A549 (cell line): ENCODE data around the gene SDR39U1. TPM values are rescaled to one million over a fixed set of nuclear protein-coding genes. Genes with fewer than 3 reads are reported as not detected.

Experiments
- ATAC-seq, 2 experiments: fragments of 200-7000 bp in 1 of 2; fragments of >200 bp in 1 of 2; cut with Nextera tagmentation in 1 of 2; cut with Tn5 transposase in 1 of 2; 3 replicates each; pipeline versions ENCODE4 v1.8.0 to v1.9.1; 2018 to 2020; ENCODE audit warnings: mild to moderate bottlenecking in 1 of 2, moderate library complexity in 1 of 2
- CTCF ChIA-PET: fragments of 300-600 bp; sonication (Branson Sonifier 250); formaldehyde crosslinking; extraction: SDS; loops from one replicate; lab custom pipeline; 2021; ENCODE audit warnings: antibody characterized with exemption, inconsistent platforms; lab: Yijun Ruan, JAX
- POLR2A ChIA-PET: fragments of 350-600 bp; formaldehyde crosslinking; extraction: SDS; loops from one replicate; lab custom pipeline; 2021; ENCODE audit warnings: antibody characterized with exemption, inconsistent platforms; lab: Yijun Ruan, JAX
- DNase-seq, 2 experiments: peaks; one replicate each; pipeline versions ENCODE4 v3.0.0 to v3.0.0-alpha.2; 2011 to 2016; ENCODE audit warnings: low read depth in 1 of 2, low spot score in 1 of 2
- FAIRE-seq: peaks from 2 replicates; lab custom pipeline; 2011; peaks lifted over from hg19 to GRCh38; lab: Jason Lieb, UNC
- H3K27ac ChIP-seq, 2 experiments: fragments of >200 bp; sonication (Bioruptor Twin); formaldehyde crosslinking; 3 replicates each; pipeline ENCODE4 v1.5.1; 2016 to 2017
- H3K4me1 ChIP-seq: fragments of >200 bp; sonication (Bioruptor Twin); formaldehyde crosslinking; 3 replicates; pipeline ENCODE4 v1.6.1; 2016
- H3K4me2 ChIP-seq: fragments of >200 bp; sonication (Bioruptor Twin); formaldehyde crosslinking; 3 replicates; pipeline ENCODE4 v1.6.1; 2016
- H3K4me3 ChIP-seq: fragments of >200 bp; sonication (Bioruptor Twin); formaldehyde crosslinking; 3 replicates; pipeline ENCODE4 v1.5.1; 2016
- H3K9me3 ChIP-seq: fragments of >200 bp; sonication (Bioruptor Twin); formaldehyde crosslinking; 3 replicates; pipeline ENCODE4 v1.6.1; 2016
- CBX2 ChIP-seq: fragments of 200-600 bp; sonication (generic); IDR thresholded peaks from 2 replicates; pipeline ENCODE4 v1.6.1; 2016; ENCODE audit warnings: low read depth, mild to moderate bottlenecking, borderline replicate concordance
- CEBPB ChIP-seq, 2 experiments: fragments of >200 bp in 1 of 2; sonication (Bioruptor Twin) in 1 of 2; formaldehyde crosslinking in 1 of 2; IDR thresholded peaks; 2 replicates each; pipeline ENCODE4 v1.6.1; 2012 to 2016
- CTCF ChIP-seq: fragments of >200 bp; sonication (Bioruptor Twin); formaldehyde crosslinking; IDR thresholded peaks from 3 replicates; pipeline ENCODE4 v1.5.1; 2016
- EHMT2 ChIP-seq: fragments of 200-600 bp; sonication (generic); IDR thresholded peaks from 2 replicates; pipeline ENCODE4 v1.6.1; 2016; ENCODE audit warnings: antibody characterized with exemption, low read depth, mild to moderate bottlenecking, moderate library complexity
- ELK1 ChIP-seq: fragments of 150-350 bp; IDR thresholded peaks from 2 replicates; pipeline ENCODE4 v1.6.1; 2014; ENCODE audit warnings: low read depth, mild to moderate bottlenecking, low read length
- HES2 ChIP-seq: fragments of >200 bp; sonication (Bioruptor Twin); formaldehyde crosslinking; IDR thresholded peaks from 2 replicates; pipeline ENCODE4 v1.6.1; 2016
- HMGXB4 ChIP-seq: fragments of 250-450 bp; sonication (Bioruptor Pico); IDR thresholded peaks from 2 replicates; pipeline ENCODE4 v1.5.0; 2021; ENCODE audit warnings: mild to moderate bottlenecking, moderate library complexity, borderline replicate concordance
- HOXA7 ChIP-seq: fragments of 250-450 bp; sonication (Bioruptor Pico); IDR thresholded peaks from 2 replicates; pipeline ENCODE4 v1.5.0; 2020; ENCODE audit warnings: mild to moderate bottlenecking, moderate library complexity
- JUN ChIP-seq, 2 experiments: fragments of >200 bp; sonication (Bioruptor Twin); formaldehyde crosslinking; IDR thresholded peaks; 2 replicates in 1 of 2; 3 replicates in 1 of 2; pipeline ENCODE4 v1.6.1; 2016 to 2017
- KDM5A ChIP-seq: fragments of 200-600 bp; sonication (generic); IDR thresholded peaks from 2 replicates; pipeline ENCODE4 v1.6.1; 2016; ENCODE audit warnings: antibody characterized with exemption, mild to moderate bottlenecking
- MAX ChIP-seq: IDR thresholded peaks from 2 replicates; pipeline ENCODE4 v1.6.1; 2012
- MAZ ChIP-seq: fragments of 150-350 bp; IDR thresholded peaks from 2 replicates; pipeline ENCODE4 v1.6.1; 2014; ENCODE audit warnings: antibody characterized with exemption, low read depth, low read length, borderline replicate concordance
- NPAS2 ChIP-seq: fragments of 250-450 bp; sonication (Bioruptor Pico); IDR thresholded peaks from 2 replicates; pipeline ENCODE4 v1.8.0; 2022; ENCODE audit warnings: mild to moderate bottlenecking, moderate library complexity, borderline replicate concordance
- RAD21 ChIP-seq, 2 experiments: fragments of >200 bp in 1 of 2; sonication (Bioruptor Twin) in 1 of 2; formaldehyde crosslinking in 1 of 2; IDR thresholded peaks in 1 of 2; conservative IDR thresholded peaks in 1 of 2; 2 replicates in 1 of 2; 3 replicates in 1 of 2; pipeline ENCODE4 v1.6.1; 2012 to 2018; ENCODE audit warnings: inconsistent platforms in 1 of 2
- RNF2 ChIP-seq: fragments of 200-600 bp; sonication (generic); IDR thresholded peaks from 2 replicates; pipeline ENCODE4 v1.6.1; 2016; ENCODE audit warnings: low read depth, mild to moderate bottlenecking, antibody characterized with exemption, moderate library complexity, borderline replicate concordance
- SMC3 ChIP-seq: fragments of >200 bp; sonication (Bioruptor Twin); formaldehyde crosslinking; IDR thresholded peaks from 3 replicates; pipeline ENCODE4 v1.6.1; 2018; ENCODE audit warnings: inconsistent platforms
- SREBF2 ChIP-seq: fragments of 450-650 bp; IDR thresholded peaks from 2 replicates; pipeline ENCODE4 v1.6.1; 2014; ENCODE audit warnings: mild to moderate bottlenecking, moderate library complexity
- ZNF302 ChIP-seq: fragments of 250-450 bp; sonication (Bioruptor Pico); IDR thresholded peaks from 2 replicates; pipeline ENCODE4 v1.9.0; 2021; ENCODE audit warnings: inconsistent platforms, mild to moderate bottlenecking, moderate library complexity
- ZSCAN20 ChIP-seq: fragments of 250-450 bp; sonication (Bioruptor Pico); IDR thresholded peaks from 2 replicates; pipeline ENCODE4 v1.8.0; 2022; ENCODE audit warnings: mild to moderate bottlenecking, moderate library complexity
- WGBS: methylation state at CpG from one replicate; pipeline ENCODE4 v1.1.6; 2017; ENCODE audit errors: missing lambda C conversion rate; 5-methylcytosine and 5-hydroxymethylcytosine counted together
- polyA plus RNA-seq, 4 experiments: library from polyadenylated mRNA; depleted of rRNA in 3 of 4; stranded (reverse); fragments of >200 nt; fragmentation: RNase III in 1 of 4; extraction: RNeasy Plus Mini Kit Qiagen cat#74134 plus additional on column Dnase treatment in 1 of 4; gene quantifications; 2 replicates in 3 of 4; 3 replicates in 1 of 4; pipeline ENCODE4 v1.2.3, GENCODE V29; 2011 to 2017

The SDR39U1 gene
- polyA plus RNA-seq, 2 of the 4 experiments (the other 2 are of a cell fraction) = 57.3 to 61.1 TPM

GRCh38 chr14:24432259-24433131 is 10.1 kb downstream of the SDR39U1 start:
- Histone ChIP-seq H3K4me3 (no peak overlapping the region), H3K27ac (peak overlapping the region in 1 of 2 experiments; percentile 51; a peak in 2 of 6 replicates), H3K9me3 (no peaks in the 10 kb centered on the region), H3K4me1 (peaks cover 14% of the 10 kb centered on the region), H3K4me2 (peak overlapping the region; percentile 88)
- 93% methylated on average over 12 of the region's 24 CpGs for WGBS
- no peak for TF ChIP-seq HOXA7 (CRISPR knock-in tag)
- no peak for TF ChIP-seq MAX
- no peak for TF ChIP-seq CBX2
- no peak for TF ChIP-seq ZNF302 (CRISPR knock-in tag)
- no peak for TF ChIP-seq HMGXB4 (CRISPR knock-in tag)
- TF ChIP-seq SREBF2 = no peak
- TF ChIP-seq ELK1 = no peak
- TF ChIP-seq HES2 = no peak
- TF ChIP-seq RAD21 (conservative IDR thresholded peaks at IDR 0.05 in 1 of 2, IDR thresholded peaks at IDR 0.05 in 1 of 2) = no peak
- no peak for TF ChIP-seq NPAS2 (CRISPR knock-in tag)
- DNase-seq = no peak
- ChIA-PET CTCF (interaction anchor here (0.6 to 18.0 kb wide), 29 partner anchors 9 to 375 kb away, joined by 3 to 1142 read pairs (median 9); partner anchors contain the start of genes ADCY4, CIDEB, DHRS1 and LTB4R), POLR2A (interaction anchor here (0.8 to 3.6 kb wide), 10 partner anchors 10 to 190 kb away, joined by 4 to 66 read pairs (median 5); partner anchors contain the start of genes DHRS1, NOP9, RABGGTA and SDR39U1)
- ATAC-seq = no peak
- no peak for FAIRE-seq

- DNase-seq (peak; percentile 93 to 95), ATAC-seq (peak; percentile 72 to 87), FAIRE-seq (no peak)
- Histone ChIP-seq H3K4me1 (peaks cover 14% of the 10 kb centered on the region), H3K9me3 (no peaks in the 10 kb centered on the region), H3K4me3 (peak overlapping the region; percentile 86; the same call in 2 of the 3 replicates), H3K4me2 (peak overlapping the region; percentile 88), H3K27ac (peak overlapping the region; percentile 97 to 99; a peak in 5 of 6 replicates)
- ChIA-PET POLR2A (interaction anchor here (0.6 to 3.6 kb wide), 12 partner anchors 8 to 218 kb away, joined by 3 to 66 read pairs (median 5); partner anchors contain the start of genes CHMP4A, DHRS1, NOP9 and RABGGTA), CTCF (interaction anchor here (0.5 to 18.0 kb wide), 39 partner anchors 9 to 1870 kb away, joined by 3 to 1142 read pairs (median 5); partner anchors contain the start of genes ADCY4, CIDEB, DHRS1 and LTB4R)
- peak; percentile 44; the same call in 1 of the 2 replicates for TF ChIP-seq HOXA7 (CRISPR knock-in tag)
- TF ChIP-seq CEBPB (IDR thresholded peaks at IDR 0.05) = no peak
- no peak for TF ChIP-seq RNF2
- 0 out of 2 replicates have a peak, but pooled peaks have one; percentile 80 for TF ChIP-seq MAZ
- peak; percentile 88 to 93 for TF ChIP-seq RAD21 (conservative IDR thresholded peaks at IDR 0.05 in 1 of 2, IDR thresholded peaks at IDR 0.05 in 1 of 2)
- peak; percentile 75 for TF ChIP-seq SMC3
- TF ChIP-seq ZSCAN20 (CRISPR knock-in tag) = no peak
- peak; percentile 90 for TF ChIP-seq CTCF
- no peak for TF ChIP-seq EHMT2
- TF ChIP-seq KDM5A = peak; percentile 69
- peak in 1 of 2 experiments; percentile 41; a peak in 1 of 5 replicates for TF ChIP-seq JUN (IDR thresholded peaks at IDR 0.05)
- 15% methylated on average over 10 of the region's 15 CpGs for WGBS
Observed at GRCh38 chr14:24431569-24432258, 10.9 kb downstream of the SDR39U1 start.
